Adrenal gland (tissue), 12 donors: ENCODE data around the gene GLCE. TPM values are rescaled to one million over a fixed set of nuclear protein-coding genes. Genes with fewer than 3 reads are reported as not detected.
"Not testable (repeated sequence)": the region's sequence is repeated elsewhere in the genome, so short reads cannot be mapped to it uniquely, and the experiment has no call there.

Experiments
- DNase-seq, 7 donors: peaks; one replicate each; pipeline ENCODE4 v3.0.0-alpha.2; 2019 to 2020
- H3K27ac ChIP-seq, 5 donors: fragments of 200-600 bp; sonication (generic) in 4 of 5; 1 replicate in 3 of 5; 2 replicates in 2 of 5; pipeline versions ENCODE4 v1.5.1 to v1.8.0; 2016 to 2020; ENCODE audit warnings: mild to moderate bottlenecking in 1 of 5
- H3K27me3 ChIP-seq: fragments of 200-600 bp; 2 replicates; pipeline ENCODE4 v1.8.0; 2021
- H3K36me3 ChIP-seq, 2 donors: fragments of 200-600 bp; replicated peaks in 1 of 2; 1 replicate in 1 of 2; 2 replicates in 1 of 2; pipeline versions ENCODE4 v1.5.1 to v1.8.0; 2018 to 2022
- H3K4me1 ChIP-seq, 2 donors: fragments of 200-600 bp; replicated peaks in 1 of 2; 1 replicate in 1 of 2; 2 replicates in 1 of 2; pipeline versions ENCODE4 v1.5.1 to v1.8.0; 2018 to 2021
- H3K4me3 ChIP-seq, 4 donors: fragments of 200-600 bp; sonication (generic) in 3 of 4; one replicate each; pipeline ENCODE4 v1.5.1; 2016 to 2018
- H3K9me3 ChIP-seq, 3 donors: fragments of 200-600 bp; sonication (generic) in 1 of 3; replicated peaks in 1 of 3; 1 replicate in 2 of 3; 2 replicates in 1 of 3; pipeline versions ENCODE4 v1.5.1 to v1.8.0; 2016 to 2021
- POLR2A ChIP-seq, 2 donors: fragments of 450-650 bp; IDR thresholded peaks; one replicate each; pipeline ENCODE4 v1.6.1; 2017; ENCODE audit warnings: antibody characterized with exemption in 2 of 2, mild to moderate bottlenecking in 2 of 2, moderate library complexity in 1 of 2
- WGBS, 4 donors: extraction: QIAGEN DNeasy Blood & Tissue Kit in 2 of 4; methylation state at CpG; one replicate each; pipeline versions ENCODE4 v1.1.5 to v1.1.7; 2013 to 2017; 5-methylcytosine and 5-hydroxymethylcytosine counted together
- intact Hi-C, 2 donors: fragments of 100-400 bp; cut with DNase I; formaldehyde crosslinking; loops; one replicate each; pipeline versions ENCODE4 v1.14.1 to v1.15.0; 2022 to 2023
- polyA plus RNA-seq, 3 donors: library from polyadenylated mRNA; stranded (reverse); fragments of 200-250 nt in 2 of 3; fragments of 350-450 nt in 1 of 3; fragmentation: Illumina TruSeq in 1 of 3; extraction: RNeasy Lipid Tissue Mini Kit (QIAGEN cat#74804) in 1 of 3; gene quantifications; one replicate each; pipeline ENCODE4 v1.2.3, GENCODE V29; 2013 to 2014
- total RNA-seq, 9 donors: library from RNA; depleted of rRNA in 4 of 9; stranded (reverse); fragments of >200 nt in 4 of 9; fragments of 120-200 nt in 1 of 9; fragmentation: NEBNext Ultra II Directional in 1 of 9; extraction: Animal tissue kit (Norgen Biotek cat#: 25700) in 1 of 9; gene quantifications; one replicate each; pipeline versions ENCODE4 v1.1.0 to v1.2.4, GENCODE V29; 2013 to 2023
- TF ChIP-seq, protein P1 (sequence below), 6 experiments: fragments of 450-650 bp in 4 of 6; fragments of 200-600 bp in 2 of 6; sonication (generic) in 1 of 6; IDR thresholded peaks; 1 replicate in 5 of 6; 2 replicates in 1 of 6; pipeline versions ENCODE4 v1.5.1 to v1.8.0; 2016 to 2021; ENCODE audit warnings: antibody characterized with exemption in 6 of 6, mild to moderate bottlenecking in 2 of 6, moderate library complexity in 1 of 6
- donor health status: healthy with polysubstance abuse.
- donor health status: Bipolar disorder and iron deficiency.
- donor health status: DM: yes; HTN: yes; CAD: no.
- donor health status: DM: no; HTN: no; CAD: no.
- donor health status: DM: no; HTN: no; CAD: no.
- donor health status: DM: yes; HTN: yes; CAD: no.

The GLCE gene
- total and polyA plus RNA-seq, 12 donors: 9.3 to 48.4 (median 28.1) TPM

GRCh38 chr15:69163141-69163669, 2.8 kb downstream of the GLCE start:
- intact Hi-C loops: loop anchor here (5.0 to 10.0 kb wide), 5 partner anchors 62 to 232 kb away; no protein-coding TSS in a partner anchor
- DNase-seq: no peak
- H3K27ac ChIP-seq: no peak overlapping the region
- 92 to 93% (median 93%) methylated on average over 3 of the region's 3 CpGs for WGBS, 4 donors
- no peaks in the 10 kb centered on the region for H3K36me3 ChIP-seq
- no peak for TF ChIP-seq POLR2A (IDR thresholded peaks at IDR 0.05)
- TF ChIP-seq, protein P1, sequence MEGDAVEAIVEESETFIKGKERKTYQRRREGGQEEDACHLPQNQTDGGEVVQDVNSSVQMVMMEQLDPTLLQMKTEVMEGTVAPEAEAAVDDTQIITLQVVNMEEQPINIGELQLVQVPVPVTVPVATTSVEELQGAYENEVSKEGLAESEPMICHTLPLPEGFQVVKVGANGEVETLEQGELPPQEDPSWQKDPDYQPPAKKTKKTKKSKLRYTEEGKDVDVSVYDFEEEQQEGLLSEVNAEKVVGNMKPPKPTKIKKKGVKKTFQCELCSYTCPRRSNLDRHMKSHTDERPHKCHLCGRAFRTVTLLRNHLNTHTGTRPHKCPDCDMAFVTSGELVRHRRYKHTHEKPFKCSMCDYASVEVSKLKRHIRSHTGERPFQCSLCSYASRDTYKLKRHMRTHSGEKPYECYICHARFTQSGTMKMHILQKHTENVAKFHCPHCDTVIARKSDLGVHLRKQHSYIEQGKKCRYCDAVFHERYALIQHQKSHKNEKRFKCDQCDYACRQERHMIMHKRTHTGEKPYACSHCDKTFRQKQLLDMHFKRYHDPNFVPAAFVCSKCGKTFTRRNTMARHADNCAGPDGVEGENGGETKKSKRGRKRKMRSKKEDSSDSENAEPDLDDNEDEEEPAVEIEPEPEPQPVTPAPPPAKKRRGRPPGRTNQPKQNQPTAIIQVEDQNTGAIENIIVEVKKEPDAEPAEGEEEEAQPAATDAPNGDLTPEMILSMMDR (IDR thresholded peaks at IDR 0.05): no peak
- H3K27me3 ChIP-seq: no peaks in the 10 kb centered on the region
- no peaks in the 10 kb centered on the region for H3K9me3 ChIP-seq
- H3K4me3 ChIP-seq: no peak overlapping the region
- H3K4me1 ChIP-seq: peaks cover 0 to 31% of the 10 kb centered on the region in 2 donors

- WGBS, 4 donors: 33 to 54% (median 47%) methylated on average over 3 of the region's 3 CpGs
- Histone ChIP-seq H3K27ac (no peak overlapping the region), H3K4me3 (no peak overlapping the region), H3K27me3 (no peaks in the 10 kb centered on the region), H3K36me3 (no peaks in the 10 kb centered on the region), H3K9me3 (no peaks in the 10 kb centered on the region), H3K4me1 (peaks cover 0 to 28% of the 10 kb centered on the region in 2 donors)
- no peak for DNase-seq
- TF ChIP-seq POLR2A (IDR thresholded peaks at IDR 0.05): no peak
- TF ChIP-seq, protein P1 (IDR thresholded peaks at IDR 0.05): no peak
- intact Hi-C loops: loop anchor here (5.0 to 10.0 kb wide), 5 partner anchors 60 to 230 kb away; no protein-coding TSS in a partner anchor
Measured at GRCh38 chr15:69164807-69165636, 4.6 kb downstream of the GLCE start.

- H3K4me1 ChIP-seq: peaks cover 0 to 28% of the 10 kb centered on the region in 2 donors
- H3K36me3 ChIP-seq: no peaks in the 10 kb centered on the region
- no peaks in the 10 kb centered on the region for H3K27me3 ChIP-seq
- H3K4me3 ChIP-seq: no peak overlapping the region
- no peak for TF ChIP-seq POLR2A (IDR thresholded peaks at IDR 0.05)
- TF ChIP-seq, protein P1 (IDR thresholded peaks at IDR 0.05): no peak
- H3K9me3 ChIP-seq: no peaks in the 10 kb centered on the region
- no peak for DNase-seq
- 93 to 100% (median 98%) methylated on average over 1 of the region's 1 CpG for WGBS, 4 donors
- intact Hi-C loops: loop anchor here in 1 of 2 donors (10.0 kb wide), 2 partner anchors 59 to 229 kb away; no protein-coding TSS in a partner anchor
- no peak overlapping the region for H3K27ac ChIP-seq
Measured at GRCh38 chr15:69165637-69166025, 5.2 kb downstream of the GLCE start.

GRCh38 chr15:69167218-69167846, 6.9 kb downstream of the GLCE start:
- no peak overlapping the region for H3K4me3 ChIP-seq
- WGBS, 4 donors: 72 to 83% (median 77%) methylated on average over 2 of the region's 2 CpGs
- TF ChIP-seq POLR2A (IDR thresholded peaks at IDR 0.05): no peak
- TF ChIP-seq, protein P1 (IDR thresholded peaks at IDR 0.05): no peak

GRCh38 chr15:69168361-69168760, 7.9 kb downstream of the GLCE start:
- peaks cover 0 to 19% of the 10 kb centered on the region in 2 donors for H3K4me1 ChIP-seq
- 75 to 92% (median 85%) methylated on average over 7 of the region's 7 CpGs for WGBS, 4 donors
- not testable (repeated sequence) for H3K27me3 ChIP-seq, H3K27ac ChIP-seq, DNase-seq, H3K9me3 ChIP-seq, H3K36me3 ChIP-seq, H3K4me3 ChIP-seq
- intact Hi-C loops: loop anchor here in 1 of 2 donors (10.0 kb wide), 2 partner anchors 56 to 226 kb away; no protein-coding TSS in a partner anchor

More at GRCh38 chr15:69167218-69167846, 6.9 kb downstream of the GLCE start:
- Histone ChIP-seq H3K4me1 (peaks cover 0 to 22% of the 10 kb centered on the region in 2 donors), H3K27ac (no peak overlapping the region), H3K9me3 (no peaks in the 10 kb centered on the region), H3K36me3 (no peaks in the 10 kb centered on the region), H3K27me3 (no peaks in the 10 kb centered on the region)
- intact Hi-C loops: loop anchor here in 1 of 2 donors (10.0 kb wide), 2 partner anchors 57 to 227 kb away; no protein-coding TSS in a partner anchor
- peak in 1 of 7 donors; percentile 15 for DNase-seq

GRCh38 chr15:69169540-69169939, 9.1 kb downstream of the GLCE start:
- 94 to 100% (median 97%) methylated on average over 3 of the region's 3 CpGs for WGBS, 4 donors
- peaks cover 0 to 21% of the 10 kb centered on the region in 2 donors for H3K4me1 ChIP-seq
- not testable (repeated sequence) for H3K27ac ChIP-seq, H3K36me3 ChIP-seq, H3K4me3 ChIP-seq, H3K27me3 ChIP-seq, DNase-seq, H3K9me3 ChIP-seq
- intact Hi-C loops: loop anchor here in 1 of 2 donors (10.0 kb wide), 2 partner anchors 55 to 225 kb away; no protein-coding TSS in a partner anchor
